GM23248 (cell line): ENCODE measurements around the gene ARHGAP45. TPM values are rescaled to one million over a fixed set of nuclear protein-coding genes. Genes with fewer than 3 reads are reported as not detected.

ENCODE experiments used
- DNase-seq: peaks from one replicate; pipeline ENCODE4 v3.0.0-alpha.2; 2015
- H2AFZ ChIP-seq: fragments of 200-600 bp; sonication (generic); 2 replicates; pipeline ENCODE4 v1.6.1; 2016; ENCODE audit warnings: antibody characterized with exemption
- H3F3A ChIP-seq: fragments of 200-600 bp; sonication (generic); 2 replicates; pipeline ENCODE4 v1.6.1; 2016; ENCODE audit warnings: mild to moderate bottlenecking, antibody characterized with exemption, mixed run types; ENCODE audit not compliant: insufficient read depth
- H3K27ac ChIP-seq: fragments of 200-600 bp; sonication (generic); 2 replicates; pipeline ENCODE4 v1.5.1; 2016; ENCODE audit warnings: mild to moderate bottlenecking
- H3K27me3 ChIP-seq: fragments of 200-600 bp; sonication (generic); replicated peaks from 2 replicates; pipeline ENCODE4 v1.6.1; 2016; ENCODE audit warnings: mild to moderate bottlenecking; ENCODE audit not compliant: insufficient read depth
- H3K36me3 ChIP-seq: fragments of 200-600 bp; sonication (generic); 2 replicates; pipeline ENCODE4 v1.6.1; 2016; ENCODE audit warnings: low read depth, mild to moderate bottlenecking
- H3K4me1 ChIP-seq: fragments of 200-600 bp; sonication (generic); 2 replicates; pipeline ENCODE4 v1.6.1; 2016; ENCODE audit warnings: mild to moderate bottlenecking; ENCODE audit not compliant: insufficient read depth
- H3K4me2 ChIP-seq: fragments of 200-600 bp; sonication (generic); one replicate; pipeline ENCODE4 v1.6.1; 2016; ENCODE audit warnings: mild to moderate bottlenecking; ENCODE audit not compliant: unreplicated experiment
- H3K4me3 ChIP-seq: fragments of 200-600 bp; sonication (generic); 2 replicates; pipeline ENCODE4 v1.5.1; 2016; ENCODE audit warnings: mild to moderate bottlenecking
- H3K79me2 ChIP-seq: fragments of 200-600 bp; sonication (generic); 2 replicates; pipeline ENCODE4 v1.6.1; 2016; ENCODE audit warnings: mild to moderate bottlenecking; ENCODE audit not compliant: insufficient read depth
- H3K9ac ChIP-seq: fragments of 200-600 bp; sonication (generic); 2 replicates; pipeline ENCODE4 v1.6.1; 2016; ENCODE audit warnings: mild to moderate bottlenecking
- H3K9me2 ChIP-seq: fragments of 200-600 bp; sonication (generic); 2 replicates; pipeline ENCODE4 v1.6.1; 2016; ENCODE audit warnings: mixed run types, mild to moderate bottlenecking, moderate library complexity; ENCODE audit not compliant: insufficient read depth
- H3K9me3 ChIP-seq: fragments of 200-600 bp; sonication (generic); one replicate; pipeline ENCODE4 v1.6.1; 2017; ENCODE audit warnings: low read depth
- H4K20me1 ChIP-seq: fragments of 200-600 bp; sonication (generic); 2 replicates; pipeline ENCODE4 v1.6.0; 2016; ENCODE audit not compliant: insufficient read depth
- EZH2 ChIP-seq: fragments of 200-600 bp; sonication (generic); IDR thresholded peaks from 2 replicates; pipeline ENCODE4 v1.6.1; 2018; ENCODE audit warnings: antibody characterized with exemption, mild to moderate bottlenecking; ENCODE audit not compliant: insufficient read depth, poor library complexity, severe bottlenecking
- EZH2phosphoT487 ChIP-seq: fragments of 200-600 bp; sonication (generic); IDR thresholded peaks from 2 replicates; pipeline ENCODE4 v1.6.1; 2018; ENCODE audit warnings: antibody characterized with exemption, moderate library complexity, mild to moderate bottlenecking, low read depth; ENCODE audit not compliant: insufficient read depth
- WGBS, 2 experiments: methylation state at CpG; one replicate each; pipeline ENCODE4 v1.1.6; 2015 to 2017; ENCODE audit warnings: low lambda C conversion rate in 2 of 2, low coverage in 1 of 2; ENCODE audit errors: missing lambda C conversion rate in 2 of 2; 5-methylcytosine and 5-hydroxymethylcytosine counted together
- in situ Hi-C: fragments of 300-500 bp; cut with MboI; formaldehyde crosslinking; loops from 2 replicates; pipeline ENCODE4 v1.15.0; 2020
- polyA plus RNA-seq: library from polyadenylated mRNA; unstranded; fragments of >200 nt; fragmentation: Nextera tagmentation; extraction: Ambion mirVana; gene quantifications from 2 replicates; pipeline ENCODE4 v1.2.1, GENCODE V29; 2016
- total RNA-seq: library from RNA; depleted of rRNA; stranded (reverse); fragments of >200 nt; shearing (Covaris generic); gene quantifications from 2 replicates; pipeline ENCODE4 v1.2.3, GENCODE V29; 2014

Gene ARHGAP45
- total and polyA plus RNA-seq, 2 experiments from 2014 or later, result 3.5 to 6.3 TPM

DNA sequence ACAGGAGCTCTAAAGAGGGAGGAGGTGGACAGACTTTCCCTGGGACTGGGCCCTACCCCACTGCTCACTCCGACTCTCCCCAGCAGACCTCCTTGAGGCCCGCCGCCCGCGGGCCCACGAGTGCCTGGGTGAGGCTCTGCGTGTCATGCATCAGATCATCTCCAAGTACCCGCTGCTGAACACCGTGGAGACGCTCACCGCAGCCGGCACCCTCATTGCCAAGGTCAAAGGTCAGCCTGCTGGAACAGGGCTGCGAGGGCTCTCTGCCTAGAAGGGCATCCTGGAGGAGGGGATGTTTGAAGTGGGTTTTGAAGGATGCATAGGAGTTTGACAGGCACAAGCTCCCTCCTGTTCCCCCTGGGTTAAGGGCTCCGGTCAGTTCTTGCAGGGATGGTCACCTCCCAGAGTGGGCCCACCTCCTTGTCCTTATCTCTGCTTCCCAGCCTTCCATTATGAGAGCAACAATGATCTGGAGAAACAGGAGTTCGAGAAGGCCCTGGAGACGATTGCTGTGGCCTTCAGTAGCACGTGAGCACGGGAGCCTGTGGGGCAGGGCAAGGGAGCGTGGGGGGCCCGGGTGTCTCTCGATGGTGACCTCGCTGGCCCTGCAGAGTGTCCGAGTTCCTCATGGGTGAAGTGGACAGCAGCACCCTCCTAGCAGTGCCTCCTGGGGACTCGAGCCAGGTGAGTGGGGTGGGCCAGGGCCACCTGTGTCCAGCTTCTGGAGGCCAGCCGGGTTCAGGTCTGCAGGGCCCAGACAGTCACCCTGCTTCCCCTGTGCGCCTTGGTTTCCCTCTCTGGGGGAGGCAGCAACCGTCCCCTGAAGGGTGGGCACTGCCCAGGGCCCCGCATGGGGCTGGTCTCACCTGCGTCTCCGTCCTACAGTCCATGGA, 6.3 kb downstream of the ARHGAP45 start:
- DNase-seq, result no peak
- Histone ChIP-seq H3K9me2 (no peaks in the 10 kb centered on the region), H3K36me3 (no peaks in the 10 kb centered on the region), H3K4me3 (no peak overlapping the region), H3K4me1 (no peaks in the 10 kb centered on the region), H4K20me1 (no peaks in the 10 kb centered on the region), H2AFZ (no peak overlapping the region), H3K4me2 (no peak overlapping the region), H3K9me3 (no peaks in the 10 kb centered on the region), H3K79me2 (no peaks in the 10 kb centered on the region), H3K9ac (no peak overlapping the region), H3K27me3 (peaks cover 16% of the 10 kb centered on the region), H3K27ac (no peak overlapping the region), H3F3A (no peaks in the 10 kb centered on the region)
- 92 to 93% methylated on average over 29 of the region's 30 CpGs for WGBS, 2 experiments
- TF ChIP-seq EZH2phosphoT487 (no peak), EZH2 (no peak)
- in situ Hi-C loops, result no loop called here

DNA sequence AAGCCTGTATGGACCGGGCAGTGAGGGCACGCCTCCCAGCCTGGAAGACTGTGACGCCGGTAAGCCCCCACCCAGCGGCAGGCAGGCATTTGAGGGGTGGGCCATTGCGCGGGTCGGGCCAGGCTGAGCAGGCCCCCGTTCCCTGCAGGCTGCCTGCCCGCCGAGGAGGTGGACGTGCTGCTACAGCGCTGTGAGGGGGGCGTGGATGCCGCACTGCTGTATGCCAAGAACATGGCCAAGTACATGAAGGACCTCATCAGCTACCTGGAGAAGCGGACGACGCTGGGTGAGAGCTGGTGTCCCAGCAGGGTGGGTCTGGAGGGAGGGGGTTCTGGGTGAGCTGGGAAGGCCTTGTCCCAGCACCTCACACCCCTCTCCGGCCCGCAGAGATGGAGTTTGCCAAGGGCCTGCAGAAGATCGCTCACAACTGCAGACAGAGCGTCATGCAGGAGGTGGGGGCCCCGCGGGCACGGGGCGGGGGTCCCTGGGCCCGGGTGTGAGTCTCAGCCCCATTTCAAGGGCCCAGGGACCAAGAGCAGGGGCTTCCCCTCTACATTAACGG, 7.1 kb downstream of the ARHGAP45 start:
- H3K4me2 ChIP-seq, result no peak overlapping the region
- no peak overlapping the region for H3K4me3 ChIP-seq
- no peak overlapping the region for H3K27ac ChIP-seq
- H2AFZ ChIP-seq, result no peak overlapping the region
- no peak for DNase-seq
- 75 to 80% methylated on average over 16 to 28 of the region's 28 CpGs for WGBS, 2 experiments
- no peaks in the 10 kb centered on the region for H3K36me3 ChIP-seq
- no peak overlapping the region for H3K9ac ChIP-seq
- TF ChIP-seq EZH2phosphoT487 (no peak), EZH2 (no peak)
- no peaks in the 10 kb centered on the region for H3K9me2 ChIP-seq
- H3K9me3 ChIP-seq, result no peaks in the 10 kb centered on the region
- no peaks in the 10 kb centered on the region for H3K4me1 ChIP-seq
- H3K79me2 ChIP-seq, result no peaks in the 10 kb centered on the region
- H4K20me1 ChIP-seq, result no peaks in the 10 kb centered on the region
- in situ Hi-C loops, result no loop called here
- H3F3A ChIP-seq, result no peaks in the 10 kb centered on the region
- peaks cover 16% of the 10 kb centered on the region for H3K27me3 ChIP-seq

DNA sequence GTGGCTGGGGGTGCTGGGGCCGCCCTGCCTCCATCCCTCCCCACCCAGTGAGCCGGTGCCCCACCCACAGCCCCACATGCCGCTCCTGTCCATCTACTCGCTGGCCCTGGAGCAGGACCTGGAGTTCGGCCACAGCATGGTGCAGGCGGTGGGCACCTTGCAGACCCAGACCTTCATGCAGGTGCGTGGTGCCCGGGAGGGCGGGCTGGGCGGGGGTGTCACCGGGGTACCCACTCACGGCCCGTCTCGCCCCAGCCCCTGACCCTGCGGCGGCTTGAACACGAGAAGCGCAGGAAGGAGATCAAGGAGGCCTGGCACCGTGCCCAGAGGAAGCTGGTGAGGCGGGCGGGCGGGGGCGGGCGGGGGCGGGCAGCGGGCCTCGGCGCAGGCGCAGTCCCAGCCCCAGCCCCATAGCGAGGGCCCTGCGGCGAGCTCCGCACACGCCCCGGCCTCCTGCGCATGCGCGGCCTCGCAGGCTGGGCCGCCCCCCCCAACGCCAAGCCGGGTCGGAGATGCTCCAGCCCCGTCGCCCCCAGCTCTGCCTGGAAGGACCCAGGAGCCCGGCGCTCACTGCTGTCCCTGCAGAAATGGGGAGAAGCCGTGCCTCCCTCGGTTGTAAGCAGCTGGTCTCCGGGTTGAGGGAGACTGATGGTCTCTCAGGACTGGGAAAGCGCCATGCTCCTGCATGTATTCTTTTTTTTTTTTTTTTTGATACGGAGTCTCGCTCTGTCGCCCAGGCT, 7.7 kb downstream of the ARHGAP45 start:
- in situ Hi-C loops, result no loop called here
- Histone ChIP-seq H2AFZ (no peak overlapping the region), H3K79me2 (no peaks in the 10 kb centered on the region), H3K4me2 (no peak overlapping the region), H3K36me3 (no peaks in the 10 kb centered on the region), H3K27ac (no peak overlapping the region), H3K4me3 (no peak overlapping the region), H3K27me3 (peaks cover 16% of the 10 kb centered on the region), H3K9me3 (no peaks in the 10 kb centered on the region), H4K20me1 (no peaks in the 10 kb centered on the region), H3F3A (no peaks in the 10 kb centered on the region), H3K9me2 (no peaks in the 10 kb centered on the region), H3K9ac (no peak overlapping the region), H3K4me1 (no peaks in the 10 kb centered on the region)
- DNase-seq, result no peak
- TF ChIP-seq EZH2 (no peak), EZH2phosphoT487 (no peak)
- 89 to 90% methylated on average over 18 to 52 of the region's 54 CpGs for WGBS, 2 experiments

DNA sequence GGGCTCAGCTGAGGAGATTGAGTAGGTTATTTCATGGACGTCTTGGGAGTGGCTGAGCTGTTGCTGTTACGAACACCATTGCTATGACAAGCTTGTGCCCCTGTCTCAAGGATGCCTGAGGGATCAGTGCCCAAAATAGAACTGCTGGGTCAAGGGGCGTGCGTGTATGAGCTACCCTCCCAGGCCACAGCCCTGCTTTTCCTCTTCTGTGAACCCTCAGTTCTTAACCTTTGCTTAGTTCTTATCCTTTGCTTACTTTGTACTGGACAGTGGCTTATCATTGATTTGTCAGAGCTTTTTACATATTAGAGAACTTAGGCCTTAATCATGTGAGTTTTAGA, 9.0 kb downstream of the ARHGAP45 start:
- DNase-seq, result no peak
- H3K4me2 ChIP-seq, result no peak overlapping the region
- H3K4me1 ChIP-seq, result no peaks in the 10 kb centered on the region
- H3F3A ChIP-seq, result no peaks in the 10 kb centered on the region
- H3K27ac ChIP-seq, result no peak overlapping the region
- H3K79me2 ChIP-seq, result no peaks in the 10 kb centered on the region
- H3K9me2 ChIP-seq, result no peaks in the 10 kb centered on the region
- in situ Hi-C loops, result no loop called here
- no peaks in the 10 kb centered on the region for H3K9me3 ChIP-seq
- H3K9ac ChIP-seq, result no peak overlapping the region
- TF ChIP-seq EZH2 (no peak), EZH2phosphoT487 (no peak)
- no peaks in the 10 kb centered on the region for H4K20me1 ChIP-seq
- H3K4me3 ChIP-seq, result no peak overlapping the region
- H3K27me3 ChIP-seq, result peaks cover 3% of the 10 kb centered on the region; the same call in 1 of the 2 replicates
- 80 to 86% methylated on average over 4 of the region's 4 CpGs for WGBS, 2 experiments
- H2AFZ ChIP-seq, result no peak overlapping the region
- no peaks in the 10 kb centered on the region for H3K36me3 ChIP-seq
